Esophagus squamous epithelium (tissue), 4 donors: ENCODE data around the gene ANXA11.

Experiments used
- POLR2A ChIP-seq, 4 donors: fragments of 450-650 bp; IDR thresholded peaks; one replicate each; pipeline ENCODE4 v1.6.1; 2017; ENCODE audit warnings: antibody characterized with exemption in 4 of 4, mild to moderate bottlenecking in 4 of 4, moderate library complexity in 3 of 4
- TF ChIP-seq, protein P1 (sequence below), 6 experiments: fragments of 450-650 bp in 4 of 6; fragments of 200-600 bp in 2 of 6; sonication (generic) in 2 of 6; IDR thresholded peaks; one replicate each; pipeline ENCODE4 v1.5.1; 2016 to 2019; ENCODE audit warnings: antibody characterized with exemption in 6 of 6, mild to moderate bottlenecking in 4 of 6, moderate library complexity in 4 of 6

DNA sequence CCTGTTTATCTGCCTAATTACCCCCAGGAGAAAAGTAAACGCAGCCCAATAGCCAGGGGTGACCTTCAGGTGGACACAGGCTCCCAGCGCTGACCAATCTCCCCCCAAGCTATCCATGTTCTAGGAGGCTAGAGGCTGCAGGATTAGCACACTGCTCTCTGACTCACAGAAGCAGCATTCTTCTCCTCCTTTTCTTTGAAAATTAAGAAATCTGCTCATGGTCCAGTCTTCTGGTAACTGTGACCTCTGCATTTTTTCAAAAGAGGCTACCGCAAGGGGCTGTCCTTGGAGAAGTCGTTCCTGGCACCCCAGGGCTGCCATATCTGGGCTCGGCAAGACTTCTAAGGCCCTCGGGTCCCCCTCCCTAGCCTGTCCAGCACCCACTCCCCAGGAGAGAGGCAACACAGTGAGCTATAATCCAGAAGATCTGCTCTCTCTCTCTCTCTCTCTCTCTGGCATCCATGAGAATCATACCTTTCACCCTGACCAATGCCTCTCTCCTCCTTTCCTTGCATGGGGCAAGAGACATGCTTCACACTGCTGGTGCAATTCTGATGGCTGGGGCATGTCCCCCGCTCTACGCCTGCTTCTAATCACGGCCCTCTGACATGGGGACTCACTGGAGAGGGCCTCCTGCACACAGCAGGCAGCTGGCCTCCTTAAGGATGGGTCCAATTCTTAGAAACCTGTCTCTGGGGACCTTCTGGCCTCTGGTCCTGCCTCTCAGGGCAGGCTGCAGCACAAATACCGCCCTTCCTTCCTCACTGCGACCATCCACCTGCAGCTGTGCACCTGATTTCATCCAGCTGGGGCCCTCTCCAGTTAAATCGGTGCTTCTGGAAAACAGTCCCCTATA lies 27.3 kb downstream of the ANXA11 start:
- TF ChIP-seq, protein P1, sequence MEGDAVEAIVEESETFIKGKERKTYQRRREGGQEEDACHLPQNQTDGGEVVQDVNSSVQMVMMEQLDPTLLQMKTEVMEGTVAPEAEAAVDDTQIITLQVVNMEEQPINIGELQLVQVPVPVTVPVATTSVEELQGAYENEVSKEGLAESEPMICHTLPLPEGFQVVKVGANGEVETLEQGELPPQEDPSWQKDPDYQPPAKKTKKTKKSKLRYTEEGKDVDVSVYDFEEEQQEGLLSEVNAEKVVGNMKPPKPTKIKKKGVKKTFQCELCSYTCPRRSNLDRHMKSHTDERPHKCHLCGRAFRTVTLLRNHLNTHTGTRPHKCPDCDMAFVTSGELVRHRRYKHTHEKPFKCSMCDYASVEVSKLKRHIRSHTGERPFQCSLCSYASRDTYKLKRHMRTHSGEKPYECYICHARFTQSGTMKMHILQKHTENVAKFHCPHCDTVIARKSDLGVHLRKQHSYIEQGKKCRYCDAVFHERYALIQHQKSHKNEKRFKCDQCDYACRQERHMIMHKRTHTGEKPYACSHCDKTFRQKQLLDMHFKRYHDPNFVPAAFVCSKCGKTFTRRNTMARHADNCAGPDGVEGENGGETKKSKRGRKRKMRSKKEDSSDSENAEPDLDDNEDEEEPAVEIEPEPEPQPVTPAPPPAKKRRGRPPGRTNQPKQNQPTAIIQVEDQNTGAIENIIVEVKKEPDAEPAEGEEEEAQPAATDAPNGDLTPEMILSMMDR (IDR thresholded peaks at IDR 0.05): no peak
- no peak for TF ChIP-seq POLR2A (IDR thresholded peaks at IDR 0.05)
